MM.1S (cell line): Measurements from ENCODE around the gene GSG1L.

Experiments
- DNase-seq: peaks from one replicate; pipeline ENCODE4 v3.0.0-alpha.2; 2015
- H2AFZ ChIP-seq: fragments of 300-600 bp; sonication (generic); 2 replicates; pipeline ENCODE4 v1.6.0; 2016; ENCODE audit warnings: antibody characterized with exemption, low read length
- H3F3A ChIP-seq: fragments of 300-600 bp; sonication (generic); 2 replicates; pipeline ENCODE4 v1.6.1; 2016; ENCODE audit warnings: mild to moderate bottlenecking, antibody characterized with exemption, low read length, moderate library complexity, mixed read lengths; ENCODE audit not compliant: insufficient read depth
- H3K27ac ChIP-seq: fragments of 300-600 bp; sonication (generic); 2 replicates; pipeline ENCODE4 v1.5.1; 2016; ENCODE audit warnings: mild to moderate bottlenecking, low read length
- H3K27me3 ChIP-seq: fragments of 300-600 bp; sonication (generic); replicated peaks from 2 replicates; pipeline ENCODE4 v1.6.0; 2016; ENCODE audit warnings: low read length; ENCODE audit not compliant: insufficient read depth
- H3K36me3 ChIP-seq: fragments of 300-600 bp; sonication (generic); replicated peaks from 2 replicates; pipeline ENCODE4 v1.6.1; 2016; ENCODE audit warnings: mild to moderate bottlenecking, low read length, mixed read lengths; ENCODE audit not compliant: insufficient read depth
- H3K4me1 ChIP-seq: fragments of 300-600 bp; sonication (generic); 2 replicates; pipeline ENCODE4 v1.6.1; 2016; ENCODE audit warnings: low read length, mixed read lengths
- H3K4me2 ChIP-seq: fragments of 300-600 bp; sonication (generic); 2 replicates; pipeline ENCODE4 v1.6.0; 2016; ENCODE audit warnings: low read depth, low read length
- H3K4me3 ChIP-seq: fragments of 300-600 bp; sonication (generic); 2 replicates; pipeline ENCODE4 v1.5.1; 2016; ENCODE audit warnings: low read length, mixed read lengths
- H3K79me2 ChIP-seq: fragments of 300-600 bp; sonication (generic); 2 replicates; pipeline ENCODE4 v1.6.1; 2016; ENCODE audit warnings: mixed run types, low read length, mixed read lengths
- H3K9ac ChIP-seq: fragments of 300-600 bp; sonication (generic); 2 replicates; pipeline ENCODE4 v1.6.1; 2016; ENCODE audit warnings: low read length, mixed read lengths
- H3K9me2 ChIP-seq: fragments of 300-600 bp; sonication (generic); replicated peaks from 2 replicates; pipeline ENCODE4 v1.6.1; 2016; ENCODE audit warnings: mild to moderate bottlenecking, low read length, mixed read lengths; ENCODE audit not compliant: insufficient read depth
- H3K9me3 ChIP-seq: fragments of 300-600 bp; sonication (generic); replicated peaks from 2 replicates; pipeline ENCODE4 v1.6.1; 2016; ENCODE audit warnings: mild to moderate bottlenecking, low read length, mixed read lengths; ENCODE audit not compliant: insufficient read depth
- H4K20me1 ChIP-seq: fragments of 300-600 bp; sonication (generic); 2 replicates; pipeline ENCODE4 v1.6.1; 2016; ENCODE audit warnings: mild to moderate bottlenecking, low read length, moderate library complexity, mixed read lengths; ENCODE audit not compliant: insufficient read depth
- CTCF ChIP-seq: fragments of 300-600 bp; sonication (generic); IDR thresholded peaks from 2 replicates; pipeline ENCODE4 v1.5.1; 2016; ENCODE audit warnings: antibody characterized with exemption, low read length, mixed read lengths
- EZH2 ChIP-seq: fragments of 300-600 bp; sonication (generic); optimal IDR thresholded peaks from 2 replicates; pipeline ENCODE3; 2017; ENCODE audit warnings: low read depth, mild to moderate bottlenecking, antibody characterized with exemption, low read length, mixed read lengths
- EZH2phosphoT487 ChIP-seq: fragments of 300-600 bp; sonication (generic); IDR thresholded peaks from 2 replicates; pipeline ENCODE4 v1.6.1; 2018; ENCODE audit warnings: antibody characterized with exemption, low read length

Gene GSG1L

GRCh38 chr16:28089205-28089991 is 25.9 kb upstream of the GSG1L start:
- Histone ChIP-seq H3K27me3 (no peaks in the 10 kb centered on the region), H3K9me2 (no peaks in the 10 kb centered on the region), H3F3A (no peaks in the 10 kb centered on the region; the same call in 1 of the 2 replicates), H3K27ac (no peak overlapping the region), H3K79me2 (no peaks in the 10 kb centered on the region), H3K36me3 (no peaks in the 10 kb centered on the region), H3K4me1 (no peaks in the 10 kb centered on the region), H4K20me1 (no peaks in the 10 kb centered on the region), H3K9ac (no peak overlapping the region), H3K4me3 (no peak overlapping the region), H3K4me2 (no peak overlapping the region), H2AFZ (no peak overlapping the region), H3K9me3 (no peaks in the 10 kb centered on the region)
- no peak for TF ChIP-seq EZH2
- TF ChIP-seq EZH2phosphoT487, result no peak
- no peak for TF ChIP-seq CTCF
- no peak for DNase-seq

- no peaks in the 10 kb centered on the region for H3K79me2 ChIP-seq
- H3K4me3 ChIP-seq, result no peak overlapping the region
- no peaks in the 10 kb centered on the region for H3K9me2 ChIP-seq
These were observed 24.3 kb upstream of the GSG1L start for GRCh38 chr16:28087675-28088300.

GRCh38 chr16:28087140-28087660 is 23.7 kb upstream of the GSG1L start:
- no peaks in the 10 kb centered on the region for H3K36me3 ChIP-seq
- H3K4me3 ChIP-seq, result no peak overlapping the region
- no peak for DNase-seq
- no peak for TF ChIP-seq EZH2phosphoT487
- no peak for TF ChIP-seq CTCF
- TF ChIP-seq EZH2, result no peak
- H4K20me1 ChIP-seq, result no peaks in the 10 kb centered on the region
- H3K4me2 ChIP-seq, result no peak overlapping the region
- H3K9ac ChIP-seq, result no peak overlapping the region
- no peaks in the 10 kb centered on the region for H3K9me2 ChIP-seq
- no peak overlapping the region for H2AFZ ChIP-seq
- H3F3A ChIP-seq, result no peaks in the 10 kb centered on the region; the same call in 1 of the 2 replicates
- no peaks in the 10 kb centered on the region for H3K4me1 ChIP-seq
- no peaks in the 10 kb centered on the region for H3K79me2 ChIP-seq
- H3K9me3 ChIP-seq, result no peaks in the 10 kb centered on the region
- H3K27ac ChIP-seq, result no peak overlapping the region
- H3K27me3 ChIP-seq, result no peaks in the 10 kb centered on the region

More at GRCh38 chr16:28087675-28088300, 24.3 kb upstream of the GSG1L start:
- Histone ChIP-seq H3K9ac (no peak overlapping the region), H3K27ac (no peak overlapping the region), H3K9me3 (no peaks in the 10 kb centered on the region), H2AFZ (no peak overlapping the region), H3K27me3 (no peaks in the 10 kb centered on the region), H4K20me1 (no peaks in the 10 kb centered on the region), H3F3A (no peaks in the 10 kb centered on the region; the same call in 1 of the 2 replicates), H3K4me1 (no peaks in the 10 kb centered on the region), H3K4me2 (no peak overlapping the region), H3K36me3 (no peaks in the 10 kb centered on the region)
- DNase-seq, result no peak
- TF ChIP-seq EZH2phosphoT487 (no peak), EZH2 (no peak), CTCF (no peak)
